Neural crest cell (in vitro differentiated cells): Measurements from ENCODE around the gene LBX2. TPM values are rescaled to one million over a fixed set of nuclear protein-coding genes. Genes with fewer than 3 reads are reported as not detected.

ENCODE experiments used
- DNase-seq: peaks from one replicate; pipeline ENCODE4 v3.0.0; 2021; ENCODE audit warnings: low read depth, mixed read lengths, low spot score
- H3K27ac Mint-ChIP-seq: one replicate; pipeline ENCODE4 v1.8.0; 2021; ENCODE audit warnings: mild to moderate bottlenecking, mixed read lengths; ENCODE audit not compliant: unreplicated experiment
- H3K27me3 Mint-ChIP-seq: 2 replicates; pipeline ENCODE4 v1.8.0; 2021; ENCODE audit warnings: low read depth, mild to moderate bottlenecking, mixed read lengths
- H3K36me3 Mint-ChIP-seq: 2 replicates; pipeline ENCODE4 v1.8.0; 2021; ENCODE audit warnings: low read depth, mild to moderate bottlenecking, mixed read lengths
- H3K4me1 Mint-ChIP-seq: 2 replicates; pipeline ENCODE4 v1.8.0; 2021; ENCODE audit warnings: mixed read lengths
- H3K4me3 Mint-ChIP-seq: one replicate; pipeline ENCODE4 v1.8.0; 2021; ENCODE audit warnings: mild to moderate bottlenecking, mixed read lengths
- H3K9me3 Mint-ChIP-seq: 2 replicates; pipeline ENCODE4 v1.8.0; 2021; ENCODE audit warnings: mixed read lengths
- total RNA-seq: library from RNA; stranded (reverse); gene quantifications from 2 replicates; pipeline ENCODE4 v1.2.1, GENCODE V29; 2021
- TF ChIP-seq, protein P1 (sequence below): fragments of 200-600 bp; sonication (generic); conservative IDR thresholded peaks from 2 replicates; pipeline ENCODE4 v1.5.0; 2021; ENCODE audit warnings: antibody characterized with exemption, mild to moderate bottlenecking

LBX2 gene
- total RNA-seq, 1 donor from 2014 or later, result 0.28 TPM

GRCh38 chr2:74498500-74499266 is 720 bp downstream of the LBX2 start:
- H3K4me3 Mint-ChIP-seq, result peak overlapping the region; percentile 86
- TF ChIP-seq, protein P1, sequence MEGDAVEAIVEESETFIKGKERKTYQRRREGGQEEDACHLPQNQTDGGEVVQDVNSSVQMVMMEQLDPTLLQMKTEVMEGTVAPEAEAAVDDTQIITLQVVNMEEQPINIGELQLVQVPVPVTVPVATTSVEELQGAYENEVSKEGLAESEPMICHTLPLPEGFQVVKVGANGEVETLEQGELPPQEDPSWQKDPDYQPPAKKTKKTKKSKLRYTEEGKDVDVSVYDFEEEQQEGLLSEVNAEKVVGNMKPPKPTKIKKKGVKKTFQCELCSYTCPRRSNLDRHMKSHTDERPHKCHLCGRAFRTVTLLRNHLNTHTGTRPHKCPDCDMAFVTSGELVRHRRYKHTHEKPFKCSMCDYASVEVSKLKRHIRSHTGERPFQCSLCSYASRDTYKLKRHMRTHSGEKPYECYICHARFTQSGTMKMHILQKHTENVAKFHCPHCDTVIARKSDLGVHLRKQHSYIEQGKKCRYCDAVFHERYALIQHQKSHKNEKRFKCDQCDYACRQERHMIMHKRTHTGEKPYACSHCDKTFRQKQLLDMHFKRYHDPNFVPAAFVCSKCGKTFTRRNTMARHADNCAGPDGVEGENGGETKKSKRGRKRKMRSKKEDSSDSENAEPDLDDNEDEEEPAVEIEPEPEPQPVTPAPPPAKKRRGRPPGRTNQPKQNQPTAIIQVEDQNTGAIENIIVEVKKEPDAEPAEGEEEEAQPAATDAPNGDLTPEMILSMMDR, result no peak
- H3K9me3 Mint-ChIP-seq, result no peaks in the 10 kb centered on the region
- peak; percentile 28 for DNase-seq
- peaks cover 13% of the 10 kb centered on the region for H3K36me3 Mint-ChIP-seq
- H3K27ac Mint-ChIP-seq, result no peak overlapping the region
- peaks cover 19% of the 10 kb centered on the region for H3K4me1 Mint-ChIP-seq
- peaks cover 91% of the 10 kb centered on the region for H3K27me3 Mint-ChIP-seq

DNA sequence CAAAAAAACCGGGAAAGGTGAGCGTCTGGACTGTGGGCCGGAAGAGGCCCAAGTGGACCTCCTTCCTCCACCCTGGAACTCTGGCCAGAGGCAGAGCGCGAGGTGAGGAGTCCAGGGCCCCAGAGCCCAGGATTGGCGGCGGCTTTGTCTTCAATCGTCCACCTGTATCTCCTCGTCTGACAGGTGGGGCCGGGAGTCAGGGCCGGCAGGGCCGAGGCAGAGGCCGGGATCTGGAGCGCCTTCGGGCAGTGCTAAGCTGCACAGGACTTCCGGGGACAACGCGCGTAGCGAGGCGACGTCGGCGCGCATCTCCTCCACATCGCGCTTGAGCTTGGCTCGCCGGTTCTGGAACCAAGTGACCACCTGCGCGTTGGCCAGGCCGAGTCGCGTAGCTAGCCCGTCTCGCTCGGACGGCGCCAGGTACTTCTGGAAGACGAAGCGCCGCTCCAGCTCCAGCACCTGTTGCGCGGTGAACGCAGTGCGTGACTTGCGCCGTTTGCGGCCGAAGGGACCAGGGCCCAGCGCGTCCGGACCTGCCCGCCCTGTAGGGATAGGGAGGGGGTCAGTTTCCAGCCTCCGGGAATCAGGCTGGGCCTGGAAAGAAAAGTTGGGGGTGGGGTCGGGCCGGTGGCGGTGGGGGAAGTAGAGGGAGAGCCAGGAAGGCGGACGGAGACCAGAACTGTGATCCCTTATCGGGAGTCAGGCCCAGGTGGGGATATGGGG is 1.5 kb downstream of the LBX2 start:
- peak overlapping the region; percentile 86 for H3K4me3 Mint-ChIP-seq
- no peak for DNase-seq
- H3K27me3 Mint-ChIP-seq, result peaks cover 84% of the 10 kb centered on the region
- H3K9me3 Mint-ChIP-seq, result no peaks in the 10 kb centered on the region
- TF ChIP-seq, protein P1, result no peak
- no peak overlapping the region for H3K27ac Mint-ChIP-seq
- peaks cover 15% of the 10 kb centered on the region for H3K36me3 Mint-ChIP-seq
- peaks cover 19% of the 10 kb centered on the region for H3K4me1 Mint-ChIP-seq

- H3K27me3 Mint-ChIP-seq, result peaks cover 76% of the 10 kb centered on the region
- H3K4me1 Mint-ChIP-seq, result peaks cover 12% of the 10 kb centered on the region
- TF ChIP-seq, protein P1, result no peak
- no peak overlapping the region for H3K27ac Mint-ChIP-seq
- peak overlapping the region; percentile 65 for H3K4me3 Mint-ChIP-seq
- DNase-seq, result no peak
- no peaks in the 10 kb centered on the region for H3K9me3 Mint-ChIP-seq
- peaks cover 15% of the 10 kb centered on the region for H3K36me3 Mint-ChIP-seq
Observed at GRCh38 chr2:74496997-74497776, 2.2 kb downstream of the LBX2 start.

DNA sequence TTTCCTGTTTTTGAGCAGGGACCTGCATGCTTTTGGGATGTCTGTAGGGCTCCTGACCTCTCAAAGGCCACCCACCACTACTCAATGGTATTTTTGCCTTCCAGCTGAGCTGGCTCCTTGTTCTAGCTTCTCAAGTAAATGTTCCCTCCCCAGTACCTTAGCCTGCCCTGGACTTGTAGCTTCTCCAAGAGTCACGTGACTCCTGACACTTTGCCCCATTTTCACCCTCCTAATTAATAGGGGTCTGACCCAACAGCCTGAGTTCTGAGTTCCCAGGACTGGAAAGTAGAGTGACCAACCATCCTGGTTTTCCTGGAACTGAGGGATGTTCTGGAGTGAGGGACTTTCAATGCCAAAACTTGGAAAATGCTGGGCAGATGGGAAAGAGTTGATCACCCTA is 4.0 kb downstream of the LBX2 start:
- H3K9me3 Mint-ChIP-seq, result no peaks in the 10 kb centered on the region
- TF ChIP-seq, protein P1, result no peak

DNA sequence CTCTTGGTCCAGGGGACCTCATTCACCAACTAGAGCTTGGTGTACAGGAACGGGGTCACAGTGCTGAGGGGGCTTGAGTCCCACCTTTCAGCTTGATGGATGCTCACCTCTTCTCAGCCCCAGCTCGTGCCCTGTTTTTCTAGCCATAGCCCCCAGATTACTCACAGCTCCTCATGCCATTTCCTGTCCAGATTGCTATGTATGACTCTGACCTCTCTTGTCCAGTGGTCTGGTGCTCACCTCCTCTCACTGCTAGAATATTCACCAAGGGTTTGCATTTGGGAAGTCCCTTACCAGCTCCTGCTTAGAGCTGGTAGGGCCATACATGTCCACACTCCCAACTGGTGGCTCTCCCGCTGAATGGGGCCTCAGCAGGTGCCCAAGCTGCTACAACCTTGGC is 5.9 kb downstream of the LBX2 start:
- peaks cover 5% of the 10 kb centered on the region for H3K4me1 Mint-ChIP-seq
- peaks cover 41% of the 10 kb centered on the region for H3K27me3 Mint-ChIP-seq
- peaks cover 15% of the 10 kb centered on the region for H3K36me3 Mint-ChIP-seq
- H3K9me3 Mint-ChIP-seq, result no peaks in the 10 kb centered on the region
- H3K4me3 Mint-ChIP-seq, result no peak overlapping the region
- no peak overlapping the region for H3K27ac Mint-ChIP-seq
- TF ChIP-seq, protein P1, result no peak
- DNase-seq, result no peak

More for the DNA sequence above, 4.0 kb downstream of the LBX2 start:
- H3K27me3 Mint-ChIP-seq, result peaks cover 59% of the 10 kb centered on the region
- no peak overlapping the region for H3K27ac Mint-ChIP-seq
- DNase-seq, result no peak
- H3K4me1 Mint-ChIP-seq, result peaks cover 12% of the 10 kb centered on the region
- H3K4me3 Mint-ChIP-seq, result no peak overlapping the region
- peaks cover 13% of the 10 kb centered on the region for H3K36me3 Mint-ChIP-seq
